Measurements from ENCODE around the gene RAB5IF.
A peak's percentile ranks its signal among the peaks of the same experiment; 100 is the strongest.
"Not testable (repeated sequence)": the region's sequence is repeated elsewhere in the genome, so short reads cannot be mapped to it uniquely, and the experiment has no call there.

Gene RAB5IF

GRCh38 chr20:36605399-36606157, at the start of gene RAB5IF:
Gene RAB5IF, plus strand, starts transcription at chr20:36605779. Its CDS starts 173 bp downstream, at chr20:36605952.
- peak; percentile 81 for DNase-seq

- DNase-seq = no peak
These were observed 42.9 kb upstream of the RAB5IF start for GRCh38 chr20:36562724-36563123.

GRCh38 chr20:36563374-36563773, 42.2 kb upstream of the RAB5IF start:
- DNase-seq = no peak

- not testable (repeated sequence) for DNase-seq
These were observed 41.4 kb upstream of the RAB5IF start for GRCh38 chr20:36564078-36564725.

GRCh38 chr20:36564726-36565121, 40.9 kb upstream of the RAB5IF start:
- not testable (repeated sequence) for DNase-seq

- no peak for DNase-seq
These were observed 40.1 kb upstream of the RAB5IF start for GRCh38 chr20:36565520-36565919.

GRCh38 chr20:36569847-36570429, 35.6 kb upstream of the RAB5IF start:
- DNase-seq = no peak

GRCh38 chr20:36571564-36572504, 33.7 kb upstream of the RAB5IF start:
- DNase-seq = no peak

- DNase-seq = no peak
These were observed 32.9 kb upstream of the RAB5IF start for GRCh38 chr20:36572701-36573102.

- no peak for DNase-seq
These were observed 32.3 kb upstream of the RAB5IF start, which contains the start of gene TGIF2 for GRCh38 chr20:36573103-36573797. Gene TGIF2, plus strand, starts transcription at chr20:36573597. Its CDS starts 5,178 bp downstream, at chr20:36578775.

GRCh38 chr20:36573798-36574365, 31.7 kb upstream of the RAB5IF start:
- no peak for DNase-seq

- DNase-seq = no peak
These were observed 31.0 kb upstream of the RAB5IF start for GRCh38 chr20:36574366-36575135.

GRCh38 chr20:36576081-36576445, 29.5 kb upstream of the RAB5IF start:
- no peak for DNase-seq

- DNase-seq = no peak
These were observed 27.1 kb upstream of the RAB5IF start for GRCh38 chr20:36578356-36579041.

GRCh38 chr20:36579996-36580545, 25.5 kb upstream of the RAB5IF start:
- no peak for DNase-seq

GRCh38 chr20:36582322-36582721, 23.3 kb upstream of the RAB5IF start:
- DNase-seq = no peak

- DNase-seq = no peak
These were observed 22.8 kb upstream of the RAB5IF start for GRCh38 chr20:36582821-36583220.

- no peak for DNase-seq
These were observed 21.5 kb upstream of the RAB5IF start for GRCh38 chr20:36584018-36584481.

GRCh38 chr20:36585410-36586125, 20.0 kb upstream of the RAB5IF start:
- DNase-seq = no peak
